Fibroblast of the aortic adventitia (primary cell): ENCODE data around the gene TYW1B. TPM values are rescaled to one million over a fixed set of nuclear protein-coding genes. Genes with fewer than 3 reads are reported as not detected.
"Not testable (repeated sequence)": the region's sequence is repeated elsewhere in the genome, so short reads cannot be mapped to it uniquely, and the experiment has no call there.

Source experiments
- DNase-seq: peaks from one replicate; pipeline ENCODE4 v3.0.0-alpha.2; 2010; ENCODE audit warnings: low read depth
- H3K4me3 ChIP-seq: 2 replicates; pipeline ENCODE4 v1.5.1; 2011; ENCODE audit warnings: low read depth, mild to moderate bottlenecking, control low read depth, low read length, moderate library complexity
- CTCF ChIP-seq: IDR thresholded peaks from 2 replicates; pipeline ENCODE4 v1.5.1; 2011; ENCODE audit warnings: mild to moderate bottlenecking, low read length, control low read depth, inconsistent platforms; ENCODE audit not compliant: insufficient read depth
- total RNA-seq: library from RNA; depleted of rRNA; stranded (reverse); fragments of >200 nt; gene quantifications from 2 replicates; pipeline ENCODE4 v1.2.3, GENCODE V29; 2012; ENCODE audit warnings: low replicate concordance

Gene TYW1B
- total RNA-seq, 1 donor: 0.99 TPM

GRCh38 chr7:72829687-72830354, 1.8 kb upstream of the TYW1B start:
- peak; percentile 82 for DNase-seq
- TF ChIP-seq CTCF: peak; percentile 20
- H3K4me3 ChIP-seq: peak overlapping the region; percentile 71

GRCh38 chr7:72829291-72829686, 1.3 kb upstream of the TYW1B start:
- peak; percentile 99 for DNase-seq

GRCh38 chr7:72823765-72824732, 4.0 kb downstream of the TYW1B start:
- DNase-seq: peak; percentile 58

More at GRCh38 chr7:72829291-72829686, 1.3 kb upstream of the TYW1B start:
- H3K4me3 ChIP-seq: peak overlapping the region; percentile 71

GRCh38 chr7:72822497-72822896, 5.5 kb downstream of the TYW1B start:
- DNase-seq, H3K4me3 ChIP-seq: not testable (repeated sequence)

More at GRCh38 chr7:72823765-72824732, 4.0 kb downstream of the TYW1B start:
- not testable (repeated sequence) for H3K4me3 ChIP-seq

GRCh38 chr7:72818663-72819361, 9.2 kb downstream of the TYW1B start:
- not testable (repeated sequence) for H3K4me3 ChIP-seq, DNase-seq

- not testable (repeated sequence) for H3K4me3 ChIP-seq, DNase-seq
Observed at GRCh38 chr7:72817661-72818060, 10.3 kb downstream of the TYW1B start.

- not testable (repeated sequence) for H3K4me3 ChIP-seq, DNase-seq
Observed at GRCh38 chr7:72816370-72817157, 11.4 kb downstream of the TYW1B start.

- not testable (repeated sequence) for DNase-seq, H3K4me3 ChIP-seq
Observed at GRCh38 chr7:72810437-72810836, 17.6 kb downstream of the TYW1B start.

GRCh38 chr7:72808511-72808910, 19.5 kb downstream of the TYW1B start:
- DNase-seq, H3K4me3 ChIP-seq: not testable (repeated sequence)

GRCh38 chr7:72806851-72807250, 21.1 kb downstream of the TYW1B start:
- H3K4me3 ChIP-seq: not testable (repeated sequence)

More at GRCh38 chr7:72806851-72807250, 21.1 kb downstream of the TYW1B start:
- not testable (repeated sequence) for DNase-seq
